Measurements from ENCODE around the gene CLBA1. TPM values are rescaled to one million over a fixed set of nuclear protein-coding genes. Genes with fewer than 3 reads are reported as not detected.

Gene CLBA1
- total and polyA plus RNA-seq, 9 of the 15 experiments (the other 6 are each of a cell fraction or from before 2014, with no cell fraction given): 0.04 to 3.9 (median 2.6) TPM

GRCh38 chr14:104970231-104971068 lies 15.1 kb upstream of the CLBA1 start (continued):
- TF ChIP-seq BCLAF1 (IDR thresholded peaks at IDR 0.05; ENCODE audit: borderline replicate concordance in 1 of 2, control insufficient read depth in 1 of 2, low read depth in 2 of 2, low read length in 1 of 2): no peak
- TF ChIP-seq SIX5 (IDR thresholded peaks at IDR 0.05; ENCODE audit: borderline replicate concordance in 1 of 2, insufficient read depth in 1 of 2, low read depth in 1 of 2, low read length in 2 of 2): no peak
- no peak for TF ChIP-seq GATAD2B (IDR thresholded peaks at IDR 0.05; ENCODE audit: borderline replicate concordance)
- TF ChIP-seq RBFOX2 (IDR thresholded peaks at IDR 0.05; ENCODE audit: low read depth, low read length): no peak
- no peak for TF ChIP-seq ARID1B (IDR thresholded peaks at IDR 0.05)
- no peak for TF ChIP-seq ZNF518B (CRISPR knock-in tag; IDR thresholded peaks at IDR 0.05)
- peak; percentile 17; the same call in 1 of the 2 replicates for TF ChIP-seq CREB1 (IDR thresholded peaks at IDR 0.05)
- peak; percentile 61; the same call in 1 of the 2 replicates for TF ChIP-seq CREB1 (CRISPR knock-in tag; IDR thresholded peaks at IDR 0.05)
- no peak for TF ChIP-seq CREB3L1 (IDR thresholded peaks at IDR 0.05; ENCODE audit: borderline replicate concordance, low read depth)

All from K562 (cell line).